Gastrocnemius medialis (tissue), 4 donors: ENCODE measurements around the gene MNS1.

ENCODE experiments used
- CTCF ChIP-seq, 5 experiments: fragments of 450-650 bp in 3 of 5; fragments of 200-600 bp in 2 of 5; sonication (generic) in 2 of 5; IDR thresholded peaks in 4 of 5; conservative IDR thresholded peaks in 1 of 5; 1 replicate in 4 of 5; 2 replicates in 1 of 5; pipeline ENCODE4 v1.5.1; 2016 to 2019; ENCODE audit warnings: antibody characterized with exemption in 5 of 5, mild to moderate bottlenecking in 3 of 5, moderate library complexity in 3 of 5
- POLR2A ChIP-seq, 2 donors: fragments of 450-650 bp; IDR thresholded peaks; one replicate each; pipeline ENCODE4 v1.6.1; 2017; ENCODE audit warnings: antibody characterized with exemption in 2 of 2, mild to moderate bottlenecking in 2 of 2, moderate library complexity in 2 of 2

GRCh38 chr15:56460071-56460470 lies 4.9 kb downstream of the MNS1 start:
- TF ChIP-seq CTCF (IDR thresholded peaks at IDR 0.05 in 4 of 5, conservative IDR thresholded peaks at IDR 0.05 in 1 of 5) (no peak), POLR2A (IDR thresholded peaks at IDR 0.05) (no peak)
